PC-9 (cell line): ENCODE data around the gene ACTN2. TPM values are rescaled to one million over a fixed set of nuclear protein-coding genes. Genes with fewer than 3 reads are reported as not detected.

Experiments used
- BruUV-seq: library from RNA; stranded (reverse); fragments of 400-500 nt; replicated peaks from 2 replicates; lab custom pipeline; 2021; lab: Mats Ljungman, UMichigan
- CTCF ChIA-PET: fragments of 300-600 bp; sonication (Branson Sonifier 250); formaldehyde crosslinking; loops from one replicate; lab custom pipeline; 2022; ENCODE audit warnings: antibody characterized with exemption; lab: Charles Lee
- POLR2A ChIA-PET: fragments of 300-600 bp; sonication (Branson Sonifier 250); formaldehyde crosslinking; loops from one replicate; lab custom pipeline; 2022; ENCODE audit warnings: antibody characterized with exemption; ENCODE audit not compliant: unreplicated experiment; lab: Charles Lee
- DNase-seq, 2 experiments: peaks; one replicate each; pipeline versions ENCODE4 v3.0.0 to v3.0.0-alpha.2; 2015 to 2022; ENCODE audit warnings: mixed read lengths in 1 of 2
- H2AFZ ChIP-seq: fragments of 200-600 bp; sonication (generic); 2 replicates; pipeline ENCODE4 v1.8.1; 2017; ENCODE audit warnings: antibody characterized with exemption
- H3F3A ChIP-seq: fragments of 200-600 bp; sonication (generic); 2 replicates; pipeline ENCODE4 v1.8.1; 2017; ENCODE audit warnings: antibody characterized with exemption, mild to moderate bottlenecking, low read depth; ENCODE audit not compliant: insufficient read depth
- H3K27ac ChIP-seq: fragments of 200-600 bp; sonication (generic); 2 replicates; pipeline ENCODE4 v1.6.1; 2016; ENCODE audit warnings: mixed run types
- H3K27me3 ChIP-seq: fragments of 200-600 bp; sonication (generic); 2 replicates; pipeline ENCODE4 v1.6.1; 2016; ENCODE audit warnings: low read depth, mixed run types; ENCODE audit not compliant: insufficient read depth
- H3K36me3 ChIP-seq: fragments of 200-600 bp; sonication (generic); 2 replicates; pipeline ENCODE4 v1.6.1; 2016; ENCODE audit warnings: low read depth, mixed run types
- H3K4me1 ChIP-seq: fragments of 200-600 bp; sonication (generic); replicated peaks from 2 replicates; pipeline ENCODE4 v1.6.1; 2016; ENCODE audit warnings: mixed run types; ENCODE audit not compliant: insufficient read depth
- H3K4me2 ChIP-seq: fragments of 200-600 bp; sonication (generic); 2 replicates; pipeline ENCODE4 v1.6.1; 2017; ENCODE audit warnings: mixed run types
- H3K4me3 ChIP-seq: fragments of 200-600 bp; sonication (generic); 2 replicates; pipeline ENCODE4 v1.6.1; 2016; ENCODE audit warnings: mixed run types
- H3K79me2 ChIP-seq: fragments of 200-600 bp; sonication (generic); 2 replicates; pipeline ENCODE4 v1.6.1; 2017; ENCODE audit warnings: low read depth, mixed run types
- H3K9me2 ChIP-seq: fragments of 200-600 bp; sonication (generic); 2 replicates; pipeline ENCODE4 v1.8.1; 2017; ENCODE audit warnings: mild to moderate bottlenecking; ENCODE audit not compliant: insufficient read depth
- H3K9me3 ChIP-seq: fragments of 200-600 bp; sonication (generic); 2 replicates; pipeline ENCODE4 v1.8.1; 2016; ENCODE audit warnings: low read depth; ENCODE audit not compliant: insufficient read depth
- H4K20me1 ChIP-seq: fragments of 200-600 bp; sonication (generic); 2 replicates; pipeline ENCODE4 v1.8.1; 2017; ENCODE audit not compliant: insufficient read depth
- EZH2 ChIP-seq: fragments of 200-600 bp; sonication (generic); IDR thresholded peaks from 2 replicates; pipeline ENCODE4 v1.8.0; 2017; ENCODE audit warnings: antibody characterized with exemption, low read depth
- intact Hi-C: fragments of 100-400 bp; cut with micrococcal nuclease; formaldehyde crosslinking; loops from one replicate; pipeline ENCODE4 v1.10.0; 2022; ENCODE audit not compliant: unreplicated experiment
- total RNA-seq: library from RNA; stranded (reverse); gene quantifications from 2 replicates; pipeline ENCODE4 v1.2.3, GENCODE V29; 2021
- TF ChIP-seq, protein P1 (sequence below): fragments of 200-600 bp; sonication (generic); conservative IDR thresholded peaks from 2 replicates; pipeline ENCODE4 v1.6.1; 2017; ENCODE audit warnings: mixed run types, antibody characterized with exemption, mild to moderate bottlenecking, moderate library complexity

ACTN2 gene
- total RNA-seq, 1 experiment from 2014 or later: not detected

DNA sequence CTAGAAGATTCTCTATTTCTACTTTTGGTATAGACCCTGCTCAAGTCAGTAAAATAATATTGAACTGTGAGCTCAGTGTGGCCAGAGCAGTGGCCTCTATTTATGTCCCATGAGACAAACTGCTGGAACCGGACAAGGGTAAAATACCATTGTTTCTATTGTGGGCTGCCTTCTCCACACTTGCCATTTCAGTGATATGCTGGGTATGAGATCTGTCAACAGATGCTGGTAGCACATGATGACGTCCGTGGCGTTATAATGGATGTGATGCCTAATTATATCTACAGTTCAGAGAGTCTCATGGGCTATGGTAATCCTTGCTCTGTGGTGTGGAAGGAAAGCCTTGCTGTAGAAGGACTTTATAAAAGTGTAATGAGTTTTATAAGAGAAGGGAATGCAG, 2.4 kb downstream of the ACTN2 start:
- BruUV-seq: no TSS peak
- Histone ChIP-seq H3K4me1 (no peaks in the 10 kb centered on the region), H3K4me3 (no peak overlapping the region), H3K4me2 (no peak overlapping the region), H3F3A (no peaks in the 10 kb centered on the region), H3K27ac (no peak overlapping the region), H3K27me3 (peaks cover 78% of the 10 kb centered on the region), H3K9me2 (no peaks in the 10 kb centered on the region), H3K36me3 (no peaks in the 10 kb centered on the region), H3K9me3 (no peaks in the 10 kb centered on the region), H3K79me2 (no peaks in the 10 kb centered on the region), H4K20me1 (no peaks in the 10 kb centered on the region), H2AFZ (no peak overlapping the region)
- DNase-seq: no peak
- CTCF ChIA-PET: no interaction called here
- POLR2A ChIA-PET: no interaction called here
- no peak for TF ChIP-seq EZH2
- TF ChIP-seq, protein P1, sequence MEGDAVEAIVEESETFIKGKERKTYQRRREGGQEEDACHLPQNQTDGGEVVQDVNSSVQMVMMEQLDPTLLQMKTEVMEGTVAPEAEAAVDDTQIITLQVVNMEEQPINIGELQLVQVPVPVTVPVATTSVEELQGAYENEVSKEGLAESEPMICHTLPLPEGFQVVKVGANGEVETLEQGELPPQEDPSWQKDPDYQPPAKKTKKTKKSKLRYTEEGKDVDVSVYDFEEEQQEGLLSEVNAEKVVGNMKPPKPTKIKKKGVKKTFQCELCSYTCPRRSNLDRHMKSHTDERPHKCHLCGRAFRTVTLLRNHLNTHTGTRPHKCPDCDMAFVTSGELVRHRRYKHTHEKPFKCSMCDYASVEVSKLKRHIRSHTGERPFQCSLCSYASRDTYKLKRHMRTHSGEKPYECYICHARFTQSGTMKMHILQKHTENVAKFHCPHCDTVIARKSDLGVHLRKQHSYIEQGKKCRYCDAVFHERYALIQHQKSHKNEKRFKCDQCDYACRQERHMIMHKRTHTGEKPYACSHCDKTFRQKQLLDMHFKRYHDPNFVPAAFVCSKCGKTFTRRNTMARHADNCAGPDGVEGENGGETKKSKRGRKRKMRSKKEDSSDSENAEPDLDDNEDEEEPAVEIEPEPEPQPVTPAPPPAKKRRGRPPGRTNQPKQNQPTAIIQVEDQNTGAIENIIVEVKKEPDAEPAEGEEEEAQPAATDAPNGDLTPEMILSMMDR: no peak
- intact Hi-C loops: no loop called here

DNA sequence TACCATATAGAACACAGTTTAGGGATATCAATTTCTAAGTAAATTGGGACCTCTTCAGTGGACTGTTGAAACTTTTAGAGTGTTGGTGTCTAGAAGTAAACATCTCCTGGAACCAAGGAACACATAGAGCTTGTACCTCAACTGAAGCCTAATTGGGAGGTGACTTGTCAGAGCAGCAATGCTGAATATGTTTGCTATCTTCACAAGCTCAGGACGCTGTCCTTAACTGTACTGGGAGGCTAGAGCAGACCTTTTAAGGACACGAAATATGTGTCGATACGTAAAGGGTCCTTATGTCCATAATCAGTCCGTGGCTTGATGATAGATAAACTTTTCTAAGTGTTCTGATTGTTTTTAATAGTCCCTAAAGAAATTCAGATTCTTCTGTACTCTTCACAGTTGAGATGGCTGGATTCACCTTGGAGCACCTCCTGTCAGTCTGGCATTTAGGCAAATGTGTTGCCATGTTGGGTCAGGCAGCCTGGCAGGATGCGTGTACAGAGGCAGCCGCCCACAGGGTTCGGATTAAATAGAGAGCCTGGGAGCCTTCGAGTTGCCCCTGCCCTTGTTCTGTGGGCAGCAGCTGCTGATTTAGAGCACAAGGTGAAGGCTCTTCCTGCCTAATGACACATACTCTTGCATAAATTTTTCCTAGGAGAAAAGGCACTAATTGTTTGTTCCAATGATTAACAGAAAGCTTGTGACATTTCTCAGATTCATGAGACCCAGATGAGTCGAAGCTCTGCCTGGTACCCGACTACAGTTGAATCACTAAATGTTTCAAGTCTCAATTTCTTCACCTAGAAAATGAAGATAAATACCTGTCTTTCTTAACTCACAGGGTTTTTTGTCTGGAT, 3.6 kb downstream of the ACTN2 start:
- intact Hi-C loops: no loop called here
- CTCF ChIA-PET: no interaction called here
- no peak for DNase-seq
- Histone ChIP-seq H3K4me2 (no peak overlapping the region), H3K27ac (no peak overlapping the region), H3K4me3 (no peak overlapping the region), H3K4me1 (no peaks in the 10 kb centered on the region), H2AFZ (no peak overlapping the region), H4K20me1 (no peaks in the 10 kb centered on the region), H3K36me3 (no peaks in the 10 kb centered on the region), H3K9me2 (no peaks in the 10 kb centered on the region), H3K79me2 (no peaks in the 10 kb centered on the region), H3F3A (no peaks in the 10 kb centered on the region), H3K9me3 (no peaks in the 10 kb centered on the region), H3K27me3 (peaks cover 82% of the 10 kb centered on the region)
- POLR2A ChIA-PET: no interaction called here
- no TSS peak for BruUV-seq
- TF ChIP-seq, protein P1: no peak
- TF ChIP-seq EZH2: no peak

DNA sequence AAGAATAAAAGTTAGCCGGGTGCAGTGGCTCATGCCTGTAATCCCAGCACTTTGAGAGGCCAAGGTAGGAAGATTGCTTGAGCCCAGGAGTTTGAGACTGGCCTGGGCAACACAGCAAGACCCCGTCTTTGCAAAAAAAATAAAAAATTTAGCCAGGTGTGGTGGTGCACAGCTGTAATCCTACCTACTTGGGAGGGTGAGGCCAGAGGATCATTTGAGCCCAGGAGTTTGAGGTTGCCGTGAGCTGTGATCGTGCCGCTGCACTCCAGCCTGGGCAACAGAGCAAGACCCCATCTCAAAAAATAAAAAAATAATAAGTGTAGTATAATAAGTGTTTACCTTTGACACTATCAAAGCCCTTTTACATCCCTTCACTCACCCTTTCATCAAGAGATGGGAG, 5.0 kb downstream of the ACTN2 start:
- H3F3A ChIP-seq: no peaks in the 10 kb centered on the region
- ChIA-PET POLR2A (no interaction called here), CTCF (interaction anchor here (0.6 kb wide), 1 partner anchor 83 kb away, joined by 3 read pairs; no protein-coding TSS in a partner anchor)
- H2AFZ ChIP-seq: no peak overlapping the region
- no peaks in the 10 kb centered on the region for H3K36me3 ChIP-seq
- intact Hi-C loops: no loop called here
- DNase-seq: no peak
- no peaks in the 10 kb centered on the region for H4K20me1 ChIP-seq
- H3K27ac ChIP-seq: no peak overlapping the region
- peaks cover 87% of the 10 kb centered on the region for H3K27me3 ChIP-seq
- H3K9me3 ChIP-seq: no peaks in the 10 kb centered on the region
- H3K9me2 ChIP-seq: no peaks in the 10 kb centered on the region
- H3K4me2 ChIP-seq: no peak overlapping the region
- no peak overlapping the region for H3K4me3 ChIP-seq
- no peaks in the 10 kb centered on the region for H3K79me2 ChIP-seq
- H3K4me1 ChIP-seq: no peaks in the 10 kb centered on the region
- TF ChIP-seq, protein P1: no peak
- no peak for TF ChIP-seq EZH2
- BruUV-seq: no TSS peak
